Pancreas (tissue), 10 donors: Measurements from ENCODE around the gene UGT1A9. TPM values are rescaled to one million over a fixed set of nuclear protein-coding genes. Genes with fewer than 3 reads are reported as not detected.

ENCODE experiments used
- ATAC-seq, 4 donors: fragments of 200-7000 bp; cut with Tn5 transposase; one replicate each; pipeline versions ENCODE4 v1.8.0 to v1.9.1; 2020; ENCODE audit warnings: mild to moderate bottlenecking in 4 of 4, moderate library complexity in 4 of 4
- DNase-seq, 6 donors: peaks; one replicate each; pipeline ENCODE4 v3.0.0-alpha.2; 2020
- FAIRE-seq: peaks from 2 replicates; lab custom pipeline; 2012; peaks lifted over from hg19 to GRCh38; lab: Jason Lieb, UNC
- H3K27ac ChIP-seq, 4 donors: fragments of 200-600 bp; sonication (generic); 1 replicate in 3 of 4; 2 replicates in 1 of 4; pipeline versions ENCODE4 v1.5.0 to v1.8.0; 2020
- H3K27me3 ChIP-seq, 4 donors: fragments of 200-600 bp; one replicate each; pipeline ENCODE4 v1.8.0; 2021
- H3K36me3 ChIP-seq, 3 donors: fragments of 200-600 bp; sonication (generic) in 1 of 3; one replicate each; pipeline versions ENCODE4 v1.5.0 to v1.8.0; 2020 to 2021
- H3K4me1 ChIP-seq, 3 donors: fragments of 200-600 bp; one replicate each; pipeline ENCODE4 v1.8.0; 2021
- H3K4me3 ChIP-seq, 4 donors: fragments of 200-600 bp; sonication (generic) in 2 of 4; one replicate each; pipeline versions ENCODE4 v1.5.0 to v1.8.0; 2020 to 2021
- H3K9me3 ChIP-seq, 4 donors: fragments of 200-600 bp; one replicate each; pipeline ENCODE4 v1.8.0; 2021
- CTCF ChIP-seq, 4 donors: fragments of 200-600 bp; sonication (generic) in 3 of 4; IDR thresholded peaks; one replicate each; pipeline versions ENCODE4 v1.5.0 to v1.8.0; 2021; ENCODE audit warnings: antibody characterized with exemption in 4 of 4
- WGBS, 2 donors: extraction: QIAGEN DNeasy Blood & Tissue Kit; methylation state at CpG; one replicate each; pipeline ENCODE4 v1.1.7; 2013; 5-methylcytosine and 5-hydroxymethylcytosine counted together
- intact Hi-C, 3 donors: fragments of 100-400 bp; cut with DNase I; formaldehyde crosslinking; loops; one replicate each; pipeline versions ENCODE4 v1.11.1 to v1.14.2; 2022
- polyA plus RNA-seq, 2 donors: library from polyadenylated mRNA; stranded (reverse); fragments of 200-250 nt; gene quantifications; one replicate each; pipeline ENCODE4 v1.2.3, GENCODE V29; 2013
- total RNA-seq, 6 donors: library from RNA; stranded (reverse); fragmentation: NEBNext Ultra II Directional in 4 of 6; extraction: Animal tissue kit (Norgen Biotek cat#: 25700) in 4 of 6; gene quantifications; one replicate each; pipeline versions ENCODE4 v1.2.1 to v1.2.4, GENCODE V29; 2021 to 2023
- donor health status: healthy with polysubstance abuse.
- donor health status: DM: no; HTN: no; CAD: no; lungs with moderate emphysema.
- donor health status: DM: no; HTN: no; CAD: no.
- donor health status: control.
- donor health status: control.
- donor health status: Bipolar disorder and iron deficiency.
- donor health status: DM: yes; HTN: yes; CAD: no.
- donor health status: DM: no; HTN: no; CAD: no.
- donor health status: DM: no; HTN: no; CAD: no.
- donor health status: DM: yes; HTN: yes; CAD: no.

The UGT1A9 gene
- total and polyA plus RNA-seq, 8 donors, result 0.09 TPM; not detected in 7

GRCh38 chr2:233811732-233812131, 140.0 kb downstream of the UGT1A9 start:
- no peak for ATAC-seq
- TF ChIP-seq CTCF (IDR thresholded peaks at IDR 0.05), result no peak
- no peak overlapping the region for H3K27ac ChIP-seq
- FAIRE-seq, result no peak
- H3K4me3 ChIP-seq, result no peak overlapping the region
- no peaks in the 10 kb centered on the region for H3K4me1 ChIP-seq
- no peaks in the 10 kb centered on the region for H3K36me3 ChIP-seq
- WGBS, 2 donors, result 74 to 87% methylated on average over 8 of the region's 8 CpGs
- DNase-seq, result peak in 2 of 6 donors; percentile 10 to 22
- H3K27me3 ChIP-seq, result no peaks in the 10 kb centered on the region
- no peaks in the 10 kb centered on the region for H3K9me3 ChIP-seq
- intact Hi-C loops, result no loop called here

- 61 to 67% methylated on average over 3 of the region's 3 CpGs for WGBS, 2 donors
- DNase-seq, result peak in 3 of 6 donors; percentile 7 to 29 (median 7)
- no peak for FAIRE-seq
Observed at GRCh38 chr2:233813236-233814055, 141.7 kb downstream of the UGT1A9 start.

GRCh38 chr2:233814056-233814835, 142.5 kb downstream of the UGT1A9 start:
- Histone ChIP-seq H3K27me3 (no peaks in the 10 kb centered on the region), H3K4me3 (no peak overlapping the region), H3K27ac (no peak overlapping the region), H3K4me1 (no peaks in the 10 kb centered on the region), H3K36me3 (no peaks in the 10 kb centered on the region), H3K9me3 (no peaks in the 10 kb centered on the region)
- FAIRE-seq (no peak), ATAC-seq (no peak), DNase-seq (peak in 2 of 6 donors; percentile 2 to 14)
- 66 to 81% methylated on average over 2 of the region's 2 CpGs for WGBS, 2 donors
- intact Hi-C loops, result no loop called here
- no peak for TF ChIP-seq CTCF (IDR thresholded peaks at IDR 0.05)

More at GRCh38 chr2:233813236-233814055, 141.7 kb downstream of the UGT1A9 start:
- no peak overlapping the region for H3K4me3 ChIP-seq
- H3K36me3 ChIP-seq, result no peaks in the 10 kb centered on the region
- ATAC-seq, result no peak
- H3K9me3 ChIP-seq, result no peaks in the 10 kb centered on the region
- no peak for TF ChIP-seq CTCF (IDR thresholded peaks at IDR 0.05)
- intact Hi-C loops, result no loop called here
- H3K27me3 ChIP-seq, result no peaks in the 10 kb centered on the region
- no peak overlapping the region for H3K27ac ChIP-seq
- no peaks in the 10 kb centered on the region for H3K4me1 ChIP-seq

- no peaks in the 10 kb centered on the region for H3K4me1 ChIP-seq
- ATAC-seq (no peak), FAIRE-seq (no peak), DNase-seq (no peak)
- 73 to 87% methylated on average over 6 of the region's 6 CpGs for WGBS, 2 donors
- H3K27ac ChIP-seq, result no peak overlapping the region
- TF ChIP-seq CTCF (IDR thresholded peaks at IDR 0.05), result no peak
- no peaks in the 10 kb centered on the region for H3K9me3 ChIP-seq
- intact Hi-C loops, result no loop called here
- no peaks in the 10 kb centered on the region for H3K36me3 ChIP-seq
- H3K4me3 ChIP-seq, result no peak overlapping the region
- no peaks in the 10 kb centered on the region for H3K27me3 ChIP-seq
Observed at GRCh38 chr2:233815861-233816260, 144.2 kb downstream of the UGT1A9 start.
